ENCODE data around the gene RYR2.

The RYR2 gene

DNA sequence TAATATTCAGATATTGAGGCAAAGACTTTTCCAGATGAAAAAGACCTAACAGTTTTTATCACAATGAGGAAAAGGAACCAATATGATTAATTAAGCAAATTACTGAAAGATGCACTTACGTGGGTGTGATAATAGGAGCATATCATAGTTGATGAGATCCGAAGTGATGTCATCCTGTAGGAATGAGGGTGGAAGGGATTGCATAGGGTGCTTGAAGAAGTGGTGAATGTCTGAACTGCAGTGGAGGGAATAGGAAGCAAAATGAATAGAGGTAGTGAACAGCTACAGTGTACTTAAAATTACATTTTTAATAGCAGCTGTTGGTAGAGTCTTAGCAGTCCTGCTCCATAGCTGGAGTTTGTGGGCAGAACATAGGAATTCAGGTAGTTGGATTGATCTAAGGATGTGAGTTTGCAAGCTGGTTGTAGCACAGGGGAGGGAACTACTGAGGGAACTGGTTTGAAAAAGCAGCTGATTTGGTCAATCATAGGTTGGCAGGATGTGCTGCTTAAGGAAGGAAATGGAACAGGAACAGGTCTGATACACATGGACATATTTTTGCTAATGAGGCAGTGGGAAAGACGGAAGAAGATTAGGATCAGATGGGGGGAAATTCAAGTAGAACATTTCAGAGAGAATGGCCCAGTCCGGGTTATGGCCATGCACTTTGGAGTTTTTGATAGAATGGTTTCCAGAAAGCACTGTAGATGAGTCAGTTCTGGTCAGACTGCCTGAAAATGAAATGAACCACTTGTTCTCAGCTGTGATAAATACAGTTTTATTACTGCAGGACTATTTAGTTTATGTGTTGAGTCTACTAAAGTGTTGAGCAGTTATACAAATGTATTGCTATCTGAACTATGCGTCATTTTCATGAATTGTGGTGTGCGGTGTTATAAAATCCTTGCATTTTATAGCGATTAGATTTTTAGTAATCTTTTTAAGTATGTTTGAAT lies 155.8 kb downstream of the RYR2 start:
- DNase-seq (ENCODE audit: low read depth in 3 of 3) = no peak

DNA sequence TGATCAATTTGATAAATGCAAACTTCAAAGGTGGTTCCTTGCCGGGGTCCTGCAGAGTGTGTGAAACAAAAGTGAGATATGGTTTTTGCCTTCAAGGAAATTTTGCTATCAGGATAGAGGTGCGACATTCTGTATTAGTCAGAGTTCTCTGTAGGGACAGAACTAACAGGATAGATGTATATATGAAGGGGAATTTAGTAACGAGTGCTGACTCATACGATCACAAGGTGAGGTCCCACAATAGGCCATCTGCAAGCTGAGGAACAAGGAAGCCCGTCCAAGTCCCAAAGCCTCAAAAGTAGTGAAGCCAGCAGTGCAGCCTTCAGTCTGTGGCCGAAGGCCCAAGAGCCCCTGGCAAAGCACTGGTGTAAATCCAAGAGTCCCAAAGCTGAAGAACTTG lies 157.0 kb downstream of the RYR2 start:
- DNase-seq (ENCODE audit: low read depth in 3 of 3) = no peak

DNA sequence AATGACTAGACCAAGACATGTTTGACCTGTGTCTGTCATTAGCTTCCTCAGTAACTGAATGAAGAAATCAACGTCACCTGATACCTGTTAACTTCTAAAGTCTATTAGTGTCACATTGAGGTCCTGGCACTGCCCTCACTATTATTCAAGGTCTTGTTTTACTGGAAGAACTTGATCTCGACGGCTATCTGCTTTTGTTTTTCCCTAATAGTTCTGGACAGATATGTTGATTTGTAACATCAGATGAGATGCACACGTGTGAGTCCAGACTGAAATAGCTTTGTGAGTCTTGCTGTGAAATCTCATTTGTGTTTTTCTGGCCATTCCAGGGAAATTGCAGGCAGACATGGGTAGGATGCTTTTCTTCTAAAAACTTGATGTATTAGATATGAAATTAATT lies 159.2 kb downstream of the RYR2 start:
- no peak for DNase-seq (ENCODE audit: low read depth in 3 of 3)

DNA sequence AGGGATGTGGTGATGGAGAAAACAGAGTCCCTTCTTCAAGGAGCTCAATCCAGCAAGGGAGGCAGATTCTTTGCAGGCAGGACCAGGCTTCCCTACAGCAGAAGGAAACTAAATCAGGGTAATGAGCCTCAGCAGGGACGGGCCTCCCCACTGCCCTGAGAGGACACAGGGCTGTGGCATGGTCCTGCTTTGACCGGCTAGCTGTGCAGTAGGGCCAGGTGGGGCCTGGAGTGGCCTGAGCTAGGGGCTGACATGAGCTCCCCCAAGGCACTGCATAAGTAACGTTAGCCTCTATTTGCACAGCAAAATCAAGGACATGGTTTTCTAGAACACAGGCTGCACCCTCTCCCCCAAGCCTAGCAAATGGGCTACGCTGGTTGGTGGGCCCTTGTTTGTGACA lies 162.9 kb downstream of the RYR2 start:
- DNase-seq (ENCODE audit: low read depth in 3 of 3) = no peak

DNA sequence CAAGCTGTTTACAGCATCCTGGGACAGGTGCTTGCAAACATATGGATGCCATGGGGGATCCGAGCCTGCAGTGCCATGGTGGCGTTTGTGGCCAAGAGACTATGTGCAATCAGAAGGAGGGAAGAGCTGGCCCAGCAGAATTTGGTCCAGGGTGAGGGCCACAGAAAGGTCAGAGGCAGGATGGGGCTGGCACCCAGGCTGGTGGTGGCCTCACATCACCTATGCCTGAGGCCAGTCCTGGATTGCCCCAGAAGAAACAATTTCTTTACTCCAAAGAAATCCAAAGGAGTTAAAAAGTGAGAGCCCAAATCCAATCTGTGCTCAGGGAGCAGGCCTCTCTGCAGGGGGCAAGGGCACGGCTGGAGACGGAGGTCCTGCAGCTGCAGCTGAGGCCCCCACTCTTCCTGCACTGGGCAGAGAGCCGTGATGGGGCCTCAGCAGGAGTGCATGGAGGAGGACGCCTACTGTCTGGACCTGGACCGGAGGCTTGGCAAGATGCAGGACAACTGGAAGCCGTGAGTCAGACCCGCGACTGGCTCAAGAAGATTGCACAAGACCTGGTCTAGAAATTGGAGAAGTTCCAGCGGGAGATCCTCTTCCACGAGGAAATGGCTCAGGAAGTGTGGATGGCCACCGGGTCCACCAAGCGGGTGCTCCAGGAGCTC lies 163.5 kb downstream of the RYR2 start:
- no peak for DNase-seq (ENCODE audit: low read depth in 3 of 3)

DNA sequence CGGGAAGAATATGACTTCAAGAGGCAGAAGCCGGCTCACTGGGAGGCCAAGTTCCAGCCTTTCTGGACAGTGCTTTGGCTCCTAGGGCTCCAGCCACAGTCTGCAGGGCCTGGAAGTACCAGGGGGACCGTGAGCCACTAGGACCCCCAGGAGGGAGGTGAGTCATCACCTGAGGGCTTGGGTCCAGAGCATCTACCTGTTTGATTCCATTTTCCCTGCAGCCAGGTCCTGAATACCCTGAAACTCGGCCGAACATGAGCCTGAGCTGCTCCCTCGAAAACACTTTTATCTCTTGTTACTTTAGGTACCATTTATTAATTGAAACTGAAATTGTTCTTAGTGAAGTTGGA lies 164.1 kb downstream of the RYR2 start:
- no peak for DNase-seq (ENCODE audit: low read depth in 3 of 3)

DNA sequence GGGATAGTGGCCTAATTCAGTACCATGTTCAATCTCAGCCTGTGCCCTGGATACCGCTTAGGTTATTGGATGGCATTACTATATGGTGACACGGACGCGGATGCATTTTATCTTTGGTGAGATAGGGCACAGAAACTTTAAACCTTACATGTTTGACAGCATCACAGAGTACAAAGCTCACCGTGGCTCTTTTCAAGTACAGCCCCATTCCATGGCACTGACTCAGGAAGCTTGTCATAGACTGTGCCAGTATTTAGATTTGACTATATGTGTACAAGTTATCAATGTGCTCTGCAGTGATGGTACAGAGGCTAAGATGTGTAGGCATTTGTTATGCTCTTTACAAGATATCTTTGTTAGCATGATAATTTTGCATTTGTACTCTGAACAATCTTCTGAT lies 169.0 kb downstream of the RYR2 start:
- DNase-seq (ENCODE audit: low read depth in 3 of 3) = no peak

DNA sequence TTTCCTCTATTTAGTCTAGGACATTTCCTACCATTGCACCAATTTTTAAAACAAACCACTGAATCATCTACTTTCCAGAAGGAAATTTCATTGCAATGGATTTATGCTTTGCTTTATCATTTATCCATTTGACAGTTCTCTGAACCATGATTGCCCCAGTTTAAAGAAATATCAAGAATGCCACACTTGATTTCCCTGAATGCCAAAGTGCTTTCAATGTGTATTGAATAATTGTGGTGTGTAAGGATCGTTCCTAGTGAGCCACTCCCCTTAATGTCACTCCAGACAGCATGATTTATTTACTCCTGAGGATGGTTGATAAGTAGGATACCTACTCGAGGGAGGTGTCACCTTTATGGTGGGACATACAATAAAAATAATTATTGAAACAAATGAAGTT lies 169.6 kb downstream of the RYR2 start:
- no peak for DNase-seq (ENCODE audit: low read depth in 3 of 3)

DNA sequence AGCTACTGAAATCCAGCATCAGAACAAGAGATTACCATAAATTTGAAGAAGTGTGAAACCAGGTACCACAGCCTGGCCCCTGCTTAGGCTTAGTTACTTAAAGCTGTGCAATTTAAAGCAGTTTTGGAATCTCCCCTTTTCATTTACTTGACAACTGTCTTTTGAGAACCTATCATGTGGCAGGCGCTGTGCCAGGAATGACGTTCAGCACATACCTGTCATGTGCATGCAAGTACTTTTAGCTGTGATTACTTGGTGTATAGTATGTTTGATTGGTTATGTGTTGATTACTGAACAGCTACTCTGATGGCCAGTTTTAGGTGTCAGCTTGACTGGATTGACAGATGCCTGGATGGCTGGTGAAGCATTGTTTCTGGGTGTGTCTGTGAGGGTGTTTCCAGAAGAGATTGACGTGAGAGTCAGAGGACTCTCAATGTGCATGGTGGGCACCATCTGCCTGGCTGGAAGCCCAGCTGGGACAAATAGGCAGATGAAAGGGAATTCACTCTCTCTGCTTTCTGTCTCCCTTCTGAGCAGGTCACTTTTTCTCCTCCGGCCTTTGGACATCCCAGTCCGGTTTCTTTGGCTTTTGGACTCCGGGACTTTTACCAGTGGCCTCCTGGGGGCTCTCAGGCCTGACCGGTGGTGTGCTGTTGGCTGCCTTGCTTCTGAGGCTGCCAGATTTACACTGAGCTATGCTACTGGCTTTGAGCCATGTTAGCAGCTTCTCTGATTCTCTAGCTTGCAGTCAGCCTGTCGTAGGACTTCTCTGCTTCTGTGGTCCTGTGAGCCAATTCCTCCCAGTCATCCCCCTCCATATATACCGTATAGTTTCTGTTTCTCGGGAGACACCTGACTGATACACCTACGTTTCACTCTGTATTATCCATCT lies 178.0 kb downstream of the RYR2 start:
- no peak for DNase-seq (ENCODE audit: low read depth in 3 of 3)

DNA sequence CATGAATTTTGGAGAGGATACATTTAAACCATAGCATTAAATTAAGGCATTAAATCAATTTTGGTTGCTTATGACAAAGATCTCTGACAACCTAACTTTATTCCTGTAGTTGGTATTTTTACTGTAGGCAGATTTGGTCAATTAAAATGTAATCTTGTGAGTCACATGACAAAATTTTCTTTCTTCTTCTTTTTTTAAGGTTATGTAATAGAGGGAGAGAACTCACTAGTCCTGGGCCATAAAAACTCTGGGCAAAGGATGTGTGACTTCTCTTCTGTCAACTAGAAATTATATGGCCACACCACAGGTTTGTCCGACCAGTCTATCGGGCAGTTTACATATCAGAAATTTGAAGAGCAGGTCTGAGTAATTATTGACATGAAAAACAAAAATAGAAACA lies 181.4 kb downstream of the RYR2 start:
- DNase-seq (ENCODE audit: low read depth in 3 of 3) = no peak

DNA sequence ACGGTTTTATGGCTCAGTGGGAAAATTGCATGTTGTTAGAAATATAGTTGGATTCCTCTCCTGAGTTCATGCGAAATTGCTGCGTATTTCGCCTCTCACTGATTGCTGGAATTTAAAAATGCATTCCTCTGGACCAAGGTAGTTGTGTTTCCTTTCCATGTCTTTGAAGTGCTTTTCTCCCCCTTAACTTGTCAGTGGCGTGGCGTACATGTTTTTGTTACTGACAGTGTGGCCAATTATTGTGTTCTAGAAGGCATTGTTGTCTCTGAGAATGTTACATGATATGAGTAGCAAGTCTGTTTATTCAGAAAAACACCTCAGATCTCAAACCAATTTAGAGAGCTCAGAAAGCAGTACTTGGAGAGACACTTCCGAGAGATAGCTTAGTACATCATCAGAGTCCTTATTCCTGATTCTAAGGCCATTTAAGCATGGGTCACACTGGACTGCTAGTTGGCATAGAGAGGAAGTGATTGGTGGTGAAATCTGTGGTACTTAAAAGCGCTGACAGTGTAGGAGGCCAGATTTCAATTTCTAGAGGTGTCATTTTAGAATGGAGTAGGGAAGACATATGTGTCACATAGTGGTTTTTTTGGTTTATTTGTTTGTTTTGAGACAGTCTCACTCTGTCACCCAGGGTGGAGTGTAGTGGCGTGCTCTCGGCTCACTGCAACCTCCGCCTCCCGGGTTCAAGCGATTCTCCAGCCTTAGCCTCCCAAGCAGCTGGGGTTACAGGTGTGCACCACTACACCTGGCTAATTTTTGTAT lies 184.4 kb downstream of the RYR2 start:
- DNase-seq (ENCODE audit: low read depth in 3 of 3) = no peak

DNA sequence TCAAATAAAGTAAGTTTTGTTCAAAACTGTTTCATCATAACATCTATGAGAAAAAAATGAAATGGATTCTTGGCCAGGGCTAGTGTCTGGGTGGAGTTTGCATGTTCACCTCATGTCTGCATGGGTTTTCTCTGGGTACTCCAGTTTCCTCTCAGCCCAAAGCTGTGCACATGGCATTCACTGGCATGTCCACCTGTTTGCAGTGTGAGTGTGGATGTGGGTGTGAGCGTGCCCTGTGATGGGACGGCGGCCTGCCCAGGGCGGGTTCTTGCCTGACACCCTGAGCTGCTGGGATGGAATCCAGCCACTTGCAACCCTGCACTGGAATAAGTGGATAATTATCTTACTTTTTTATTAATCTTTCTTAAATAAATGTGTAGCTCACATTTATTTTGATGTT lies 185.5 kb downstream of the RYR2 start:
- DNase-seq (ENCODE audit: low read depth in 3 of 3) = no peak

DNA sequence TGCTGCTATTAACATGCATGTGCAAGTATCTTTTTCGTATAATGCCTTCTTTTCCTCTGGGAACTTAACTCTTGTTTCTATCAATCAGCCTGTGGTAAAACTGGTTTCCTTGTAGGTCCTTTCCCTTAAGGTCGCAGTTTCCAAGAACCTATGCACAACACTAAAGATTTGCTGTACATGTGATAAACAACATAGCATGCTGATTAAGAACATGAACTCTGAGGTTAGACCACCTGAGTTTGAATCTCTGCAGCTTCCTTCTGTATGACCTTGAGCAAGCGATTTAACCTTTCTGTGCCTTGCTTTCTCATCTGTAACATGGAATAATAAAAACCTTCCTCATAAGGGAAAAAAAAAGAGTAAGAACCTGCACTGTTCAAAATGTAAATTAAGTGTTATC lies 186.4 kb downstream of the RYR2 start:
- DNase-seq (ENCODE audit: low read depth in 3 of 3) = no peak

DNA sequence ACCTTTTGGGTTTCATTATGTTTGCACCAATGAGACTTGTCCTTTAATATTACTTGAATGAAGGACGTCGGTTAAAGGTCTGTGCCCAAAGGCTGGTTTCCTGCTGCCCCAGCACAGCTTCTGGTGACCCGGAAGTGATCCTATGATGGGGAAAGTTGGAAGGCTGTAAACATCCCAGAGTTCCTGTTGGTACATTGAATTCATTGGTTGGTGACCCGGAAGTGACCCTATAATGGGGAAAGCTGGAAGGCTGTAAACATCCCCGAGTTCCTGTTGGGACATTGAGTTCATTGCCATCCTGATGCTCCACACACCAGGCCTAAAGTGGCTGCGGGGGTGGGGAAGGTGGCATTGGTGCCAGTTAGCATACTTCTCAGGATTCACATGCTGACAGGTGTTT lies 187.3 kb downstream of the RYR2 start:
- no peak for DNase-seq (ENCODE audit: low read depth in 3 of 3)

DNA sequence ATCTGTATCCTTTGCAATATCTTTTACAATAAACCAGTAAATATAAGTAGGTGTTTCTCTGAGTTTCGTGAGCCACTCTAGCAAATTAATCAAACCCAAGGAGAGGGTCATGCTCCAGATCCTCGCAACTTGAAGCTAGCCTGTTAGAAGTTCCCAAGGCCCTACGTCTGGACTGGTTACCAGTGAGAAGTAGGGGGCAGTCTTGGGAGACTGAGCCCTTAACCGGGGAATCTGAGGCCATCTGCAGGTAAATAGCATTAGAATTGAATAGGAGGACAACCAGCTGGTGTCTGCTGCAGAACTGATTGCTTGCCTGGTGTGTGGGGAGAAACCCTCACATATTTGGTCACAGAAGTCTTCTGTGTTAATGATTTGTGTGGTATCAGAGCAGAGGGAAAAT lies 190.5 kb downstream of the RYR2 start:
- DNase-seq (ENCODE audit: low read depth in 3 of 3) = no peak

DNA sequence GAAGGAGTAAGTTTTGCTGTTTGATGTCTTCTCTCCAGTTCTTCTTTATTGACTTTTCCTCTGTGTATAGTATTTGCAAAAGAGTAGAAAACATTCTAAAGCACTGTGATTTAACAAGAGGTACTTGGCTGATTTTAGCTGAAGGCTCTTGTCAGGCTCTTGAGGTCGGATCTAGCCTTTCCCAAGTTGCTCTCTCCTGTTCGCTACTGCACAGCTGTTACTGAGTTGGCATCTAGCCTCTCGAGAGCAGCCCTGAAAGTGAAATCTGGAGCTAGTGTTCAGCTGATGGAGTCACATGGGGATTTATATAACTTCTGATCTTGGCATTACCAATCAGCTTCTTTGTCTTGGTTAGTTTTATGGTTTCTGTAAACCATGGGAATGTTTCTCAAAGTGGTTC lies 193.1 kb downstream of the RYR2 start:
- DNase-seq (ENCODE audit: low read depth in 3 of 3) = no peak

DNA sequence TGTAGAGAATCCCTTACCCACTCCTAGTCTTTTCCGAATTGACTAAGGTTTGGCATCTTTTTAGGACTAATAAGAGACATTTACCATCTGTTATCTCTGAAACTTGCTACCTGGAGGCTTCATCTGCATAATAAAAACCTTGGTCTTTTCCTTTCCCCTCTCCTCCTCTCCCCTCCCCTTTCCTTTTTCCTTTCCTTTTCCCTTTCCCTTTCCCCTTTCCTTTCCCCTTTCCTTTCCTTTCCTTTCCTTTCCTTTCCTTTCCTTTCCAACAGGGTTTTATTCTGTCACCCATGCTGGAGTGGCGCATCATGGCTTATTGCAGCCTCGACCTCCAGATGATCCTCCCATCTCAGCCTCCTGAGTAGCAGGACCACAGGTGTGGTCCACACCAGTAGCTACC lies 195.7 kb downstream of the RYR2 start:
- no peak for DNase-seq (ENCODE audit: low read depth in 3 of 3)

DNA sequence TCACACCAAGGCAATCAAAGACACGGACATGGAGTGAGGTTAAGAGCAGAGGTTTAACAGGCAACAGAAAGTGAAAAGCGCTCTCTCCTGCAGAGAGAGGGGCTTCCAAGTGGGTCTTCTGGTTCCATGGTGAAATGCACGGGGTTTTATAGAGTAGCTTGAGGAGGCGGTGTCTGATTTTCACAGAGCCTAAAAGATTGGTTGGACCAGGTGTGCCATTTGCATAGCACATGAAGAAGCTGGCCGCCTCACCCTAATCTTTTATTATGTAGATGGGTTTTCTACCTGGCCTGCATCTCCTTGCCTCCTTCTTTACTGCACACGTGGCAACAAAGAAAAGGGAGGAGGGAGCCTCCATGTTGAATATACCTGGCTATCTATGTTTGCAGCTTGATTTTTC lies 197.3 kb downstream of the RYR2 start:
- DNase-seq (ENCODE audit: low read depth in 3 of 3) = no peak

DNA sequence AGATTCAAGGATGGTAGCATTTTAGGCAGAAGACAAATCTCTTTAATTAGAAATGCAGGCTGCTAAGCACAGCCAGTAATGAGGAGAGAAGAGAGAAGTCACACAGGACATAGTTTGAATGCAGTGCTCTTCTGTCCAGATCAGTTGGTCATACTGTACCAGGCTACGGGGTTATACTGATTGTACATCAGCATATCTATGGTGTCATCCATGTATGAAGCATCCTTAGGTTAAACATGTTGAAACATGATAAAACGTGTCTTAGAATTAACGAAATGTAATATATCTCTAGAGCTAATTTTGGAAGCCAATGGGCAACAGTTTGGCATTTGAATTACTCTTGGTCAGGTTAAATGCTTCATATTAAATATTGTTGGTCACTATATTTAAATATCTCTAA lies 199.1 kb downstream of the RYR2 start:
- no peak for DNase-seq (ENCODE audit: low read depth in 3 of 3)

DNA sequence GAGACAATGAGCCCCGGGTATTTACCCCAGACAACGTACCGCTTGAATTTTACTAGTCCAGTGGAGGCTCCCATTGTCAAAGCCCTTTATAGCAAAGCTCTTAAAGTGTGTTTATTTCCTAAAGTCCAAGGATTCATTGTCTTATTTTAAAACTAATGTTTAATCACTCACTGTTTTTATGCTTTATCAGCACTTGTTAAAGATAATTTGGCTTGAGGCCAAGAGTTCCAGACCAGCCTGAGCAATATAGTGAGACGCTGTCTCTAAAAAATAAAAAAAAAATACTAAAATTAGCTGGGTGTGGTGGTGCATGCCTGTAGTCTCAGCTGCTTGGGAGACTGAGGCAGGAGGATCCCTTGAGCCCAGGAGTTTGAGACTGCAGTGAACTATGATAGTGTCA lies 202.8 kb downstream of the RYR2 start:
- no peak for DNase-seq (ENCODE audit: low read depth in 3 of 3)

DNA sequence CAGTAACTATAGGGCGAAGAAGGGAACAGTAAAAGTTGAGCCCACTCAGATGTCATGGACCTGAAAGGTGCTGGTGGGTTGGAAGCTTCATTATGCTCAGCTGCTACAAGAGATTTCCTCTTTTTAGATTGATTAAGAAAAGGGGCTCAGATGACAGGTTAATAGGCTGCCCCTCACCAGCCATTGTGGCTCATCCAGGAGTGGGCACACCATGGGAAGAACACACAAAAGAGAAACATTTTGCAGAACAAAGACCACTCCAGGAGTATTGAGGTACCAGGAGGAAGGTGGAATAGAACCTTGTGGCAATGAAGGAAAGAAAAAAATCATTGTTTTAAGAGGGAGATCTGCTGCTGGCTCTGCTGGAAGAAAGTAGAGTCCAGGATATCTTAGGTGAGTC lies 205.5 kb downstream of the RYR2 start:
- DNase-seq (ENCODE audit: low read depth in 3 of 3) = no peak

DNA sequence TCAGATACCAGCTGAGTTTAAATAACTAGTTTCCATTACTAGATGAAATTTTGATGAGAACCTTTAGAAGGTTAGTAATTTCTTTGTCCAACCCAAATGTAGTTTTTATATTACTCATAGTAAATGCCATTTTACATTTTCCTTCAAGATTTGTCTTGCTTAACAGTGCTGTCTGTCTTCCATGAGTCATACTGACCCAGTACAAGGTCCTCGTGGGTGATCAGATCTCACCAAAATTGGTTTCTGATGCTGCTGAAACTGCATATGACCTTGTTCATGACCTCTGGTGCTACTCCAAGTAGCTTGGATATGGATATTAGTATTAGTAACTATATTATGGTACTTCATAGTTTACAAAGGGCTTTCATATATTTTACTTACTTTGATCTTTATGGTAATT lies 207.1 kb downstream of the RYR2 start:
- no peak for DNase-seq (ENCODE audit: low read depth in 3 of 3)
